ENCODE results near the gene SPPL3.

Gene SPPL3

DNA sequence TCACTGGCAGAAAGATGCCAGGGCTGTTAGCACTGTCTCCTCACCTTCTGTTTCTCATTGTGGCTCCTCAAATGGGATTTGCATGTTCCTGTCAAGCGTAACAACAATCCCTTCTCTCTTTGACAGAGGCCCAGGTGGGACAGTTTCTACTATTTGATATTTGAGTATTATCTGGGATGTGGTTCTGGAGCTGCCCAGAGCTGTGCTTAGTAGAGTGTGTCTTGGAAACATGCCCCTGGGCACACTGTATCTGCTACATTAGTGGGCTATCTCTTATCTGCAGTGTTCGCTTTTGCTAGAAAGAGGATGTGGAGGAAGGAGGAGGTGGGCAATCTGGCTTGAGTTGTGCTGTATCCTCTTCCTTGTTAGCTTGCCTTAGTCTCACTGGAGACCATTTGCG lies 182.3 kb downstream of the SPPL3 start:
- DNase-seq (ENCODE audit: low spot score), result no peak

DNA sequence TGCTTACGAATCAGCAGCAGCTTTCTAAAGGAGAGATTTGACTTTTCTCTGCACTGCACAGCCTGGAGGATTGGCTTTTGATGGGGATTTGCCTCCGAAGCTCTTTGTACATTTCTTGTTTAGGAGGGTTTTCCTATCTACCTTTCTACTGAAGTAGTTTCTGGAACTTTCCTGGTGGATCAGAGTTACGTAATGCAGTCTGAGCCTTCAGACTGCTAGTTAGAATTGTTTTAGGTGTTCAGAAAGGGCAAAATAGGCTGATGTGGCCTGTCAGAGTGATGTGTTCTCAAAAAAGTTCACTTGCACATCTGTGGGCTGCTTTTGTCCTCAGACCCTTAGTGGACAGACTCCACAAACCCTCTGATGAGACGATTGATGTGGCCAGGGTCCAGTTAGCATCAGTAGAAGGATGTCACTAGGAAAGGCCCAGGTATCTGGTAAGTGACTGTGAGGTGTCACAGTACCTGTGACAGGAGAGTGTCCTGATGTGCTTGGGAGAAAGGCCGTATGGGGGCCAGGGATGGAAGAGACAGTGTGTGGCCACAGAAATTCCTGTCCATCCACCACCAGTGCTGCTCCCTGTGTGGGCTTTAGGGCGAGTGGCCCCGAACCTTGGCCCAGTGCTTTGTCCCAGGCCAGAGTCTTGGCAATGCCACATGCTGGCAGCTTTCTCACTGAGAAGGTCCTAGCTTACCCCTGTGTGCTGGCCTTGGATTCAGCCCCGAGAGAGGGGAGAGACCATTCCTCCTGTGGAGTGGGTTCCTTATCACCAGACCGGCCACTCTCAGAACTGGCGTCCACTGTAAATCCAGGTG lies 183.0 kb downstream of the SPPL3 start:
- no peak for DNase-seq (ENCODE audit: low spot score)

DNA sequence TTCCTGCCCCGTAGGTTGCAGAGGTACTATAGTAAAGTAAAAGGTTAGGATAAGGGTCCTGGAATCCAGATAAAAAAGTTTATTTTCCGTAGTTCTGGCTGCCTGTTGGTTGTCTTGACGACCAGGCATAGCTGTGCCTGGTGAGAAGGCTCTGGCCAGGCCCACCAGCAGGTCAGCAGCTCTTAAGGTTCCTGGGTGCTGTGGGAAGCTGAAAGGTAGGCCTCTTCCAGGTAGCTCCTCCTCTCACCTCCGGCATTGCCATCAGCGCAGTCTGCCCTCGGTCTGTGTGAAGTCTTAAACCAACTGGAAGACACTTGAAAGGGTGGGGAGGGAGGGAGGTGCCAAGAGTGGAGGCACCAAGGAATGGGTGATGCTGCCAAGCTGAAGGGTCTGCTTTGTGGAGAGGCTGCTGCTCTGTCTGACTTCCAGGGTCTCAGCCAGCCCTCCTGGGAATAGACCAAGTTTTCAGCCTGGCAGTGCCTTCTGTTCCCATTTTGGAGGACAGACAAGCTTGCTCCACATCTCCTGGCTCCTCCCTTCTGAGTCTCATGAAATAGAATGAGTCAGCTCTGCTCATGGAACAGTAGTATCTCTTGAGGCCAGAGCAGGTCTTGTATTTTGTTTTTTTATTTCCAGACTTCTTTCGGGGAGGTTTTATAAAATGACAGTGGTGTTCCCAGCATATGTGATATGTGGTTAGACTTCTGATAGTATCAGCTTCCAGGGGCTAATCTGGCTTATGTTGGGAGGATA lies 183.7 kb downstream of the SPPL3 start:
- DNase-seq (ENCODE audit: low spot score), result peak; percentile 29

DNA sequence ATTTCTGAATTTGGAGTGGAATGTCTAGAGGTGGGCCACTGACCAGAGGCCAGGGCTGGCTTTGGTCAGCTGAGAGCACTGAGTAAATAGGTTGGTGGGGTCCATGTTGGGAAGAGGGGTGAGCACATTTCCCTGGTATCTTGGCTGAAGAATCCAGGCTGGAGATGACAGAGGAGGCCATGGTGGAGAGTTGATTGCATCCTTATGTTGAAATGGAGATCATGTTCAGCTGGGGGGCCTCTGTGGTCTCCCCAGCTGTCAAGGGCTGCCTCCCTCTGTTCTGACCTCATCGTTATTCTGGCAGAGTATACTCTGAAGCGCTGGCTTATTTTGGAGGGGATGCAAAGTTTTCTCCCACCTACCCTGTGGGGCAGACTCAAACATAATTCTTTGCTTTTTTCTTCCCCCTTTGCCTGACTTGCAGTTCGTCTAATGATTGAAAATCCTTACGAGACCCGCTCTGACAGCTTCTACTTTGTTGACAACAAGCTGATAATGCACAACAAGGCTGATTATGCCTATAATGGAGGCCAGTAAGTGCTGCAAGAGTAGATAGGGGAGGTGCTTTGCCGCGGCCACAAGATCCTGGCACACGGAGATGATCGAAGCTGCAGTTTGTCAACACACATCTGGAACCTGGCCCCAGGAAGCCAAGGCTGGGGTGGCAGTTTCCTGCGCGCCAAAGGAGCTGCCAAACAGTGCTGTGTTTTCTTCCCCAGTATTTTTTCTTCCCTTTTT lies 184.5 kb downstream of the SPPL3 start:
- no peak for DNase-seq (ENCODE audit: low spot score)

DNA sequence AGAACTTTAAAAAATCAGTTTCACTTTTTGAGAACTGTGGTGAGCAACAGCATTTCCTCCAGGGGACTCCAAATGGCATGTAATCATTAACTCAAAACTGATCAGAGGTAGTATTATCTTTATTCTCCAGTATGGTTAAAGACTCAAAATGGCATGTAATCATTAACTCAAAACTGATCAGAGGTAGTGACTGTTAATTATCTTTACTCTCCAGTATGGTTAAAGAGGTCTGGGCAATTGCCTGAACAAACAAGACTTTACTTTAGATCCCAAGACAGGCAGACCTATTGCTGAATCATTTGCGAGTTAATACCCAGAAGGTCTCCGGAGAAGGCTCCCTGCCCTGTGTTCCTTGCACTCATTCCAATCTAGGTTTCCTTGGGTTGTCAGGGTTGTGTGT lies 185.1 kb downstream of the SPPL3 start:
- no peak for DNase-seq (ENCODE audit: low spot score)

DNA sequence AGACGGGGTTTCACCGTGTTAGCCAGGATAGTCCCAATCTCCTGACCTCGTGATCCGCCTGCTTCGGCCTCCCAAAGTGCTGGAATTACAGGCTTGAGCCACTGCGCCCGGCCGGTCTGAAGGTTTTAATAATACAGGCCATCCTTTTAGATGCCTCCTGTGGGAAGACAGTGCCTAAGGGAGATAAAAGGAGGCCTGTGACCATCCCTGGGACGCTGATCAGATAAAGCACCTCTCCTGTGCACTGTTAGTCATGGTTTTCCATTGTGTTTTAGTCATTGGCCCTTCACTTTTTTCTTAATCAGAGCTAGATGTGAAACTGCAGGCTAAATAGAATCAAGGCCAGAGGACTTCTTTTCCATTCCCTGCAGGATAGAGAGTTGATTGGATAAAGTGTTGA lies 186.1 kb downstream of the SPPL3 start:
- no peak for DNase-seq (ENCODE audit: low spot score)

DNA sequence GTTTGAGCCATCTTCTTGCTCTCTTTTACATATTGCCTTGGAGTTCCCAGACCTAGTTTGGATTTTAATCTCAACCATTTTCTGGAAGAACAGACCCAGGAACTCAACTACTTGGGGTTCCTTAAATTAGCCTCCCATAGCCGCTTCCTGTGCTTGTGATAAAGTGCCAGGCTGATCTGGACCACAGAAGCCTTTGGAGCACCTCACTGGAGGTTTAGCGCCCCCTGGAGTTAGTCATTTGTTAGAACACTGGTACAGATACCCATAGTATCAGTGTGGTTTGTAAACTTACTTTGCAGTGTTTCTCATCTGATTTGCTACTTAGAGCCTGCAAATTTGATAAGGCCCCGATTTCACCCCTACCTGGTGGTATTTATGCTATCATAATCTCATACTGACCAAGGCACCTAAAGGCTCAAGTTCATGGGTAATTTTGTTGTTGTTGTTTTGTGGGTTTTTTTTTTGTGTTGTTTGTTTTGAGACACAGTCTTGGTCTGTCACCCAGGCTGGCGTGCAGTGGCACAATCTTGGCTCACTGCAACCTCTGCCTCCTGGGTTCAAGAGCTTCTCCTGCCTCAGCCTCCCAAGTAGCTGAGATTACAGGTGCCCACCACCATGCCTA lies 190.2 kb downstream of the SPPL3 start:
- DNase-seq (ENCODE audit: low spot score), result peak; percentile 72

DNA sequence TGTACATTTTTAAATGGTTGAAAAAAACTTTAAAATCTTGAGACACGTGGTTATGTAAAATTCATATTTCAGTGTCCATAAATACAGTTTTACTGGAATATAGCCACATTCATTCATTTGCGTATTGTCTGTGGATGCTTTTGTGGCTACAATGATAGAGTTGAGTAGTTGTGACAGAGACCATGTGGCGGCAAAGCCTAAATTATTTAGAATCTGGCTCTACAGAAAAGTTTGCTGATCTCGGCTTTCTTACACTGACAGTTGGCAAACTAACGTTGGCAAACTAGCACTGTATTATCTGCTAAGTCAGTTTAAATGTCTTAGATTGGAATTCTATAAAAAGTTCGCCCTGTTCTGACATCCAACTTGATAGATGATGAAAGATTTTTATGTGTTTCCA lies 191.5 kb downstream of the SPPL3 start:
- no peak for DNase-seq (ENCODE audit: low spot score)
